Neural progenitor cell (in vitro differentiated cells): ENCODE data around the gene ZNF135. TPM values are rescaled to one million over a fixed set of nuclear protein-coding genes. Genes with fewer than 3 reads are reported as not detected.

Source experiments
- DNase-seq: peaks from one replicate; pipeline ENCODE4 v3.0.0-alpha.2; 2016; ENCODE audit warnings: low spot score
- H2AFZ ChIP-seq: fragments of 200-600 bp; sonication (generic); replicated peaks from 2 replicates; pipeline ENCODE4 v1.6.1; 2016; ENCODE audit warnings: antibody characterized with exemption
- H3F3A ChIP-seq: fragments of 200-600 bp; sonication (generic); 2 replicates; pipeline ENCODE4 v1.6.1; 2016; ENCODE audit warnings: antibody characterized with exemption, low read depth
- H3K27ac ChIP-seq: fragments of 200-600 bp; sonication (generic); 2 replicates; pipeline ENCODE4 v1.5.1; 2016; ENCODE audit warnings: mild to moderate bottlenecking
- H3K27me3 ChIP-seq: fragments of 200-600 bp; sonication (generic); 2 replicates; pipeline ENCODE4 v1.6.1; 2016; ENCODE audit warnings: mild to moderate bottlenecking, moderate library complexity
- H3K36me3 ChIP-seq: fragments of 200-600 bp; sonication (generic); 2 replicates; pipeline ENCODE4 v1.5.1; 2016
- H3K4me1 ChIP-seq: fragments of 200-600 bp; sonication (generic); 2 replicates; pipeline ENCODE4 v1.6.1; 2016; ENCODE audit warnings: mixed run types
- H3K4me2 ChIP-seq: fragments of 200-600 bp; sonication (generic); 2 replicates; pipeline ENCODE4 v1.6.1; 2016
- H3K4me3 ChIP-seq: fragments of 200-600 bp; sonication (generic); 2 replicates; pipeline ENCODE4 v1.5.1; 2016
- H3K79me2 ChIP-seq: fragments of 200-600 bp; sonication (generic); 2 replicates; pipeline ENCODE4 v1.6.1; 2016; ENCODE audit warnings: low read depth
- H3K9ac ChIP-seq: fragments of 200-600 bp; sonication (generic); 2 replicates; pipeline ENCODE4 v1.6.1; 2016
- H3K9me3 ChIP-seq: fragments of 200-600 bp; sonication (generic); 2 replicates; pipeline ENCODE4 v1.5.1; 2016; ENCODE audit warnings: low read depth
- H4K20me1 ChIP-seq: fragments of 200-600 bp; sonication (generic); 2 replicates; pipeline ENCODE4 v1.6.1; 2016; ENCODE audit warnings: low read depth
- H3K27ac Mint-ChIP-seq: 3 replicates; pipeline ENCODE4 v1.8.0; 2021; ENCODE audit warnings: mixed read lengths
- H3K27me3 Mint-ChIP-seq: 2 replicates; pipeline ENCODE4 v1.8.0; 2022; ENCODE audit warnings: low read depth, mild to moderate bottlenecking, inconsistent platforms, moderate library complexity, mixed read lengths; ENCODE audit not compliant: insufficient read depth
- H3K36me3 Mint-ChIP-seq: 3 replicates; pipeline ENCODE4 v1.8.0; 2021; ENCODE audit warnings: mixed read lengths
- H3K4me1 Mint-ChIP-seq: 3 replicates; pipeline ENCODE4 v1.8.0; 2021; ENCODE audit warnings: mixed read lengths
- H3K4me3 Mint-ChIP-seq: 3 replicates; pipeline ENCODE4 v1.8.0; 2021; ENCODE audit warnings: mild to moderate bottlenecking, moderate library complexity, mixed read lengths
- H3K9me3 Mint-ChIP-seq: 3 replicates; pipeline ENCODE4 v1.8.0; 2020; ENCODE audit warnings: mixed read lengths
- EZH2 ChIP-seq: fragments of 200-600 bp; sonication (generic); IDR thresholded peaks from 2 replicates; pipeline ENCODE4 v1.6.1; 2017; ENCODE audit warnings: antibody characterized with exemption, mild to moderate bottlenecking, moderate library complexity
- EZH2phosphoT487 ChIP-seq: fragments of 200-600 bp; sonication (generic); IDR thresholded peaks from 2 replicates; pipeline ENCODE4 v1.6.1; 2017; ENCODE audit warnings: antibody characterized with exemption
- total RNA-seq: library from RNA; depleted of rRNA; stranded (reverse); fragments of >200 nt; gene quantifications from 2 replicates; pipeline ENCODE4 v1.2.3, GENCODE V29; 2015; ENCODE audit warnings: low replicate concordance
- TF ChIP-seq, protein P1 (sequence below): fragments of 200-600 bp; sonication (generic); IDR thresholded peaks from 2 replicates; pipeline ENCODE4 v1.5.1; 2017; ENCODE audit warnings: antibody characterized with exemption, mild to moderate bottlenecking

ZNF135 gene
- total RNA-seq, 1 donor from 2014 or later = 11.1 TPM

DNA sequence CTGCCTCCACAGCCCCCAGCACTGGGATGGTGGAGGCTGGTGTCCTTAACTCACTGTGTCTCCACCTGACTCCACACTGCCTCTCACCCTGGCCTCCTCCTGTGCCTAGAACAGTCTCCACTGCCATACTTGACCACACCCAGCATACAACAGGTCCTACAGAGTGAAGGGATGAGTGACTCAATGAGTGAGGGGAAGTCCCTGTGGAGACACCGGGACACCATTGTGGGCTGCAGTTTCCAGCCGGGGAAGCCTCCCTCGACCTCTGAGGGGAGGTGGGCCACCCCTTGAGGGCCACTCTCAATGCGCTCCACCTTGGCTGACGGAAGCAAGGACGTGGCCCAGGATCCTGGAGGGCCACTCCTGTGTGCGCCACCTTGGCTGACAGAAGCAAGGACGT, 2.8 kb upstream of the ZNF135 start:
- H3K9me3 Mint-ChIP-seq = peaks cover 67% of the 10 kb centered on the region
- H3K27ac Mint-ChIP-seq = no peak overlapping the region
- no peak overlapping the region for H3K27ac ChIP-seq
- H3K9me3 ChIP-seq = no peaks in the 10 kb centered on the region
- no peaks in the 10 kb centered on the region for H3K79me2 ChIP-seq
- H2AFZ ChIP-seq = no peak overlapping the region
- no peaks in the 10 kb centered on the region for H4K20me1 ChIP-seq
- peaks cover 6% of the 10 kb centered on the region for H3F3A ChIP-seq
- H3K27me3 Mint-ChIP-seq = peaks cover 18% of the 10 kb centered on the region
- H3K4me3 ChIP-seq = no peak overlapping the region
- H3K27me3 ChIP-seq = no peaks in the 10 kb centered on the region
- no peak for TF ChIP-seq EZH2phosphoT487
- no peak for TF ChIP-seq EZH2
- TF ChIP-seq, protein P1, sequence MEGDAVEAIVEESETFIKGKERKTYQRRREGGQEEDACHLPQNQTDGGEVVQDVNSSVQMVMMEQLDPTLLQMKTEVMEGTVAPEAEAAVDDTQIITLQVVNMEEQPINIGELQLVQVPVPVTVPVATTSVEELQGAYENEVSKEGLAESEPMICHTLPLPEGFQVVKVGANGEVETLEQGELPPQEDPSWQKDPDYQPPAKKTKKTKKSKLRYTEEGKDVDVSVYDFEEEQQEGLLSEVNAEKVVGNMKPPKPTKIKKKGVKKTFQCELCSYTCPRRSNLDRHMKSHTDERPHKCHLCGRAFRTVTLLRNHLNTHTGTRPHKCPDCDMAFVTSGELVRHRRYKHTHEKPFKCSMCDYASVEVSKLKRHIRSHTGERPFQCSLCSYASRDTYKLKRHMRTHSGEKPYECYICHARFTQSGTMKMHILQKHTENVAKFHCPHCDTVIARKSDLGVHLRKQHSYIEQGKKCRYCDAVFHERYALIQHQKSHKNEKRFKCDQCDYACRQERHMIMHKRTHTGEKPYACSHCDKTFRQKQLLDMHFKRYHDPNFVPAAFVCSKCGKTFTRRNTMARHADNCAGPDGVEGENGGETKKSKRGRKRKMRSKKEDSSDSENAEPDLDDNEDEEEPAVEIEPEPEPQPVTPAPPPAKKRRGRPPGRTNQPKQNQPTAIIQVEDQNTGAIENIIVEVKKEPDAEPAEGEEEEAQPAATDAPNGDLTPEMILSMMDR = no peak
- H3K4me2 ChIP-seq = no peak overlapping the region
- no peak overlapping the region for H3K4me3 Mint-ChIP-seq
- H3K4me1 Mint-ChIP-seq = peaks cover 3% of the 10 kb centered on the region
- no peak overlapping the region for H3K9ac ChIP-seq
- peaks cover 13% of the 10 kb centered on the region for H3K36me3 Mint-ChIP-seq
- no peak for DNase-seq
- peaks cover 8% of the 10 kb centered on the region for H3K4me1 ChIP-seq
- no peaks in the 10 kb centered on the region for H3K36me3 ChIP-seq

DNA sequence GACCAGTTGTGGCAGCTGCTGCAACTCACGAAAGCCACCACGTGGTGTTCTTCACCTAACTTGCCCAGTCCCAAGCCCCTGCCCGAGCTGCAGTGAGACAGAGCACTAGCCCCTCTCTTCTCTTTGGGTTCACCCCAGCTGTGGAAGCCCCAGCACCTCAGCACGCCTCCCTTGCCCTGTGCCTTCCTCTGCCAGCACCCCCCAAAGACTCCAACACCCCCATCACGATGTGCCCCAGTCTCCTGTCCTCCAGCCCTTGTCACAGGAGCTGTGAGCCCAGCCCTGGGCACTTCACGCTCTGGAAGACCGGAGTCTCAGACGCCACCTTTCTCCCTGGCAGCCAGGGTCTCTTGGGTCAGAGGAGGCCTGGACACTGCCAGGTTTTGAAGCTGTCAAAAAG, 2.2 kb upstream of the ZNF135 start:
- Mint-ChIP-seq H3K4me1 (peaks cover 3% of the 10 kb centered on the region), H3K27me3 (peaks cover 16% of the 10 kb centered on the region), H3K36me3 (peaks cover 12% of the 10 kb centered on the region), H3K9me3 (peaks cover 67% of the 10 kb centered on the region), H3K4me3 (no peak overlapping the region), H3K27ac (no peak overlapping the region)
- Histone ChIP-seq H3F3A (peaks cover 6% of the 10 kb centered on the region), H3K27me3 (no peaks in the 10 kb centered on the region), H3K4me2 (no peak overlapping the region), H4K20me1 (no peaks in the 10 kb centered on the region), H3K4me1 (peaks cover 8% of the 10 kb centered on the region), H3K36me3 (no peaks in the 10 kb centered on the region), H3K9ac (no peak overlapping the region), H3K27ac (no peak overlapping the region), H3K9me3 (no peaks in the 10 kb centered on the region), H3K79me2 (no peaks in the 10 kb centered on the region), H3K4me3 (no peak overlapping the region), H2AFZ (no peak overlapping the region)
- TF ChIP-seq EZH2 = no peak
- no peak for TF ChIP-seq EZH2phosphoT487
- TF ChIP-seq, protein P1 = no peak
- DNase-seq = no peak

DNA sequence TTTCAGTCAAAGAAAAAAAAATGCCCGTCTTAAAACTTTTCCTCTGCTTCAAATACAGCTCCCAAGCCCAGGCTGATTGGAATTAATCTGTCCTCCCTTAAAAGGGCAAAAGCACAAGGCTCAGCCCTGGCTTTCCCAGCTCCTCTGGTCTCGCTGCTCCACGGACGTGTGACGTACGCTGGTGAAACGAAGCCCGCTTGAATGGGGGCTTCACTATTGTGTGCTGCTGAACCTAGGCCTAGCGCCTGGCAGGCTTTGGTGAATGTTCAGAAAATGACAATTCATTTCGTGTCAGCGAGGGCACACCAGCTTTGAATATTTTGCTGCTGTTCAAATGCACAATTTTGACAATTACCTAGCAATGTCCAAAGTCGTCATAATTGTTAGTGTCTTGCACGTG, 615 bp upstream of the ZNF135 start:
- Histone ChIP-seq H3K9me3 (no peaks in the 10 kb centered on the region), H3K9ac (no peak overlapping the region), H3K4me1 (peaks cover 8% of the 10 kb centered on the region), H2AFZ (peak overlapping the region; percentile 27), H3K27me3 (no peaks in the 10 kb centered on the region), H3K79me2 (no peaks in the 10 kb centered on the region), H3K4me2 (peak overlapping the region; percentile 71), H3F3A (peaks cover 6% of the 10 kb centered on the region), H3K36me3 (no peaks in the 10 kb centered on the region), H3K4me3 (peak overlapping the region; percentile 62), H4K20me1 (no peaks in the 10 kb centered on the region), H3K27ac (no peak overlapping the region)
- Mint-ChIP-seq H3K27me3 (peaks cover 13% of the 10 kb centered on the region), H3K36me3 (peaks cover 11% of the 10 kb centered on the region), H3K4me1 (peaks cover 3% of the 10 kb centered on the region), H3K4me3 (peak overlapping the region; percentile 80), H3K9me3 (peaks cover 64% of the 10 kb centered on the region), H3K27ac (no peak overlapping the region)
- DNase-seq = peak; percentile 28
- TF ChIP-seq, protein P1 = no peak
- TF ChIP-seq EZH2 (no peak), EZH2phosphoT487 (no peak)
